Thymus (tissue), 11 donors: ENCODE results near the gene ITK. TPM values are rescaled to one million over a fixed set of nuclear protein-coding genes. Genes with fewer than 3 reads are reported as not detected.

ENCODE experiments used
- DNase-seq, 9 donors: peaks; one replicate each; pipeline ENCODE4 v3.0.0-alpha.2; 2013; ENCODE audit warnings: low spot score in 9 of 9, low read depth in 6 of 9, missing footprints in 1 of 9
- H3K27ac ChIP-seq, 2 donors: one replicate each; pipeline ENCODE4 v1.5.1; 2013; ENCODE audit warnings: control low read depth in 1 of 2, low read depth in 1 of 2, low read length in 1 of 2, mild to moderate bottlenecking in 1 of 2, moderate library complexity in 1 of 2
- H3K27me3 ChIP-seq, 2 donors: one replicate each; pipeline ENCODE4 v1.5.1; 2013; ENCODE audit warnings: low read length in 1 of 2; ENCODE audit not compliant: control insufficient read depth in 2 of 2, insufficient read depth in 1 of 2
- H3K36me3 ChIP-seq, 2 donors: one replicate each; pipeline ENCODE4 v1.5.1; 2013; ENCODE audit warnings: low read length in 1 of 2, mild to moderate bottlenecking in 1 of 2, moderate library complexity in 1 of 2; ENCODE audit not compliant: control insufficient read depth in 2 of 2, insufficient read depth in 2 of 2
- H3K4me1 ChIP-seq, 2 donors: one replicate each; pipeline ENCODE4 v1.5.1; 2013; ENCODE audit warnings: low read length in 2 of 2; ENCODE audit not compliant: control insufficient read depth in 2 of 2, insufficient read depth in 2 of 2
- H3K4me3 ChIP-seq, 2 donors: one replicate each; pipeline ENCODE4 v1.5.1; 2013; ENCODE audit warnings: low read length in 2 of 2, control low read depth in 1 of 2, mild to moderate bottlenecking in 1 of 2
- H3K9me3 ChIP-seq, 2 donors: one replicate each; pipeline ENCODE4 v1.5.1; 2013; ENCODE audit warnings: low read length in 1 of 2, mild to moderate bottlenecking in 1 of 2; ENCODE audit not compliant: control insufficient read depth in 2 of 2, insufficient read depth in 1 of 2
- WGBS: extraction: QIAGEN DNeasy Blood & Tissue Kit; methylation state at CpG from one replicate; pipeline ENCODE4 v1.1.7; 2013; 5-methylcytosine and 5-hydroxymethylcytosine counted together
- polyA plus RNA-seq: library from polyadenylated mRNA; stranded (reverse); fragments of 200-250 nt; gene quantifications from one replicate; pipeline ENCODE4 v1.2.3, GENCODE V29; 2013
- total RNA-seq: library from RNA; stranded (reverse); fragments of 120-200 nt; gene quantifications from one replicate; pipeline ENCODE4 v1.2.4, GENCODE V29; 2013
- donor health status: healthy.

ITK gene
- total and polyA plus RNA-seq, 2 donors: 87.7 to 92.8 TPM

DNA sequence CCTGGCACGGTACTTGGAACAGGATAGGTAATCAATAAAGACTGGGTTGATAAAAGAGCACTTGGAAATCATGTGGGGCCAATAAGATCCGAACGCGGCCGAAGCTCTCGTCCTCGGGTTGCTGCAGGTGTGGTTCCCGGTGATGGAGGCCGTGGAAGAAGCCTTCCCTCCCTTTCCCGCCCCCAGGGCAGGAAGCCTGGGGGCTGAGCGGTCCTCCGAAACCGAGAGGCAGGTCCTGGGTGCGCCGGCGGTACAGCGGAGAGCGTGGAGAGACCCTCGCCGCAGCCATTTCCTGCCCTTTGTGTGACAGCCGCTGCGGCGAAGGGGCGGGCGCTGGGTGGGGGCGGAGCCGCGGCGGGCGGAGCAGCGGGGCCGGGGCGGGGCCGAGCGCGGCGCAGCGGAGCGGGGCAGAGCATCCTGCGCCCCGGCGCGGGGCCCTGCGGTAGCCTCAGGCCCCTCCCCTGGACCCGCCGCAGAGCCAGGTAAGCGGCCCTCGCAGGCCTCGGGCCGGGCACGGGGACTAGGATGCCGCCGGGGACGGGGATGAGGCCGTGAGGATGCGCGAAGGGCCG is 85.2 kb downstream of the ITK start, which contains the start of gene CYFIP2:
TSS of gene CYFIP2 (plus strand) at position 410 of the 572 bp plus-strand sequence. CDS start 19,239 bp downstream, outside the sequence.
- under 1% methylated on average over 58 of the region's 58 CpGs for WGBS
- peaks cover 0 to 11% of the 10 kb centered on the region in 2 donors for H3K9me3 ChIP-seq
- H3K36me3 ChIP-seq: peaks cover 0 to 28% of the 10 kb centered on the region in 2 donors
- no peaks in the 10 kb centered on the region for H3K27me3 ChIP-seq
- H3K4me3 ChIP-seq: peak within 1 kb of the TSS; percentile 70 to 96
- H3K4me1 ChIP-seq: peaks cover 48 to 65% of the 10 kb centered on the region in 2 donors
- H3K27ac ChIP-seq: peak within 1 kb of the TSS; percentile 94 to 99
- DNase-seq: peak in 7 of 9 donors; percentile 64 to 92 (median 79)

DNA sequence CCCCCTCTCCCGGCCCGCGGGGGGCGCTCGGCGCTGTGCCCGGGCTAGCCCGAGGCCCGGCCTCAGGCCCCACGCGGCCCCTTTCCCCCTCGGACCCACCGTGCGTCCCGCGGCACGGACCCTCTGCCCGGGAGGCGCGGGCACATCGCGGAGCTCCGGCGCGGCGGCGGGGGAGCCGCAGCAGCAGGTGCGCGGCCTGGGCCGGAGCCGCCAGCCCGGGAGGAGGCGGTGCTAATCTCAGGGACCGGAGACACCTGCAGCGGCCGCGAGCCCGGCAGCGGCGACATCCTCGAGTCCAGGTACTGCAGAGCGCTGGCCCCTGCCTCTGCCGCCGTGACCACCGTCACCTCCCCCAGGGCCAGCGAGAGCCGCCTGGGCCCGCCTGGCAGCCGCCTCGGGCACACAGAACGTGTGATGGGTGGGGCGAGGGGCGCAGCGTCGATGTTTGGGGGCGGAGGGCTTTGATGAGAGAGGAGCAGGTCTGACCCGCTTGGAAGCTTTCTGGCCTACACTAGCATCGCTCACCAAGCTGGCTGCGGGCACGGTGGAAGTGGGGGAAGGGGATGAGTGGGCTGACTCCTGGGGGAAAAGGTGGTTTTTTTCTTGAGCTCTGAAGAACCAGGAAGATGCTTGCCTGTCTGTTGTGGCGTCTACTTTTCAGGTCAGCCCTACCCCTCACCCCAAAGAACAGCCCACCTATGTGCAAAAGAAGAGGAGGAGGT is 85.8 kb downstream of the ITK start:
- WGBS: under 1% methylated on average over 62 of the region's 62 CpGs
- H3K4me1 ChIP-seq: peaks cover 54 to 72% of the 10 kb centered on the region in 2 donors
- H3K27ac ChIP-seq: peak overlapping the region; percentile 94 to 99
- no peaks in the 10 kb centered on the region for H3K27me3 ChIP-seq
- H3K36me3 ChIP-seq: peaks cover 0 to 30% of the 10 kb centered on the region in 2 donors
- H3K9me3 ChIP-seq: peaks cover 0 to 11% of the 10 kb centered on the region in 2 donors
- H3K4me3 ChIP-seq: peak overlapping the region; percentile 70 to 96
- peak in 5 of 9 donors; percentile 45 to 80 (median 55) for DNase-seq

DNA sequence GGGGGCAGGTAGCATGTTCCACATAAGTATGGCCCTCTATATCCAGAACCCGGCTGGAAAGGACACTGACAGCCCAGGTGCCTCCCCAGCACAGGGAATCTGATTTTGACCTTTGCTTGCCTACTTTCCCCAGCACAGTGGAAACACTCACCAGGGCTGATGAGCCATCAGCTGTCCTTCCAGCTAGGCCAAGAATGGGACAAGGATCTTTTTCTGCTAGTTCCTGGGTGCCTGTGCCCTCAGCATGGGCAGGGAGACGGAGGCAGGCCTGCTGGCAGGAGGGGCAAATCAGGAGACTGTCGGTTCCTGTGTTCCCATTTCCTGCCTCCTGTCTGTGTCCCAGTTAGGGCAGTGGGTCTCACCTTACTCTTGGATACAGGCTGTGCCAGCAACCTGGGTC is 86.4 kb downstream of the ITK start:
- peaks cover 0 to 11% of the 10 kb centered on the region in 2 donors for H3K9me3 ChIP-seq
- peaks cover 0 to 30% of the 10 kb centered on the region in 2 donors for H3K36me3 ChIP-seq
- WGBS: 32% methylated on average over 3 of the region's 3 CpGs
- peak overlapping the region; percentile 70 to 96 for H3K4me3 ChIP-seq
- peaks cover 56 to 78% of the 10 kb centered on the region in 2 donors for H3K4me1 ChIP-seq
- no peak for DNase-seq
- H3K27me3 ChIP-seq: no peaks in the 10 kb centered on the region
- peak overlapping the region; percentile 94 to 99 for H3K27ac ChIP-seq

DNA sequence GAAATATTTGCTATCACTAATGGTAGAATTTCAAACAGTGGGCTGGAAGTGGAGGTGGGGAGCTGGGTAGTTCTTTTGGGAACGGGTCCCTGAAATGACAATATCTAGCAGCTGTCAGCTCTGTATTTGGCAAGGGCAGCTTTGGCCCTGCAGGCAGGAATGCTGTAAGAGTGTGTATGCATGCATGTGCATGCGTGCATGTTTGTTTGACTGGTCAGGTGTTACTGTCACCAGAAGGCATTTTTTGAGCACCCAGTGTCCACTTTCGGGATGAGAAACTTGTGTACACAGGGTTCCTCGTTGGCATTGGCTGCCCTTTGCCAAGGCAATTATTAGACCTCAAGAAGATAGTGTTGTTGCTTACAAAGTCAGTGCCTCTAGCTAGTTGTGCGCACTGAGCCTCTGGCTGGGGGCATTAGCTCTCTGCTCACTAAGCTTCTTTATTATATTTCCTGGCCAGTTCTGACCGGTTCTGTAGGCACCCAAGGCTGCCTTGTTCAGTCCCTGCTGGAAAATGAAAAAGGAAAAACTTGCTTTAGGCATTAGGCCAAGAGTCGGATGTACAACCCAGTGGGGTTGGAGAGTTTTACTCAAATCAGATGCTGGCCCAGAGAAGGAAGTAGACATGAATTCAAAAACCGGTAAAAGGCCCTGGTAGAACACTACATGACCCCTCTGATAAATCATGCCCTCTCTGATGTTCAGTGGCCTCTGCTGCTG is 87.3 kb downstream of the ITK start:
- Histone ChIP-seq H3K36me3 (peaks cover 0 to 30% of the 10 kb centered on the region in 2 donors), H3K27ac (peak overlapping the region; percentile 75 to 99), H3K4me3 (peak overlapping the region; percentile 70 to 96), H3K9me3 (peaks cover 0 to 11% of the 10 kb centered on the region in 2 donors), H3K4me1 (peaks cover 61 to 87% of the 10 kb centered on the region in 2 donors), H3K27me3 (no peaks in the 10 kb centered on the region)
- peak in 1 of 9 donors; percentile 35 for DNase-seq
- 75% methylated on average over 8 of the region's 8 CpGs for WGBS

DNA sequence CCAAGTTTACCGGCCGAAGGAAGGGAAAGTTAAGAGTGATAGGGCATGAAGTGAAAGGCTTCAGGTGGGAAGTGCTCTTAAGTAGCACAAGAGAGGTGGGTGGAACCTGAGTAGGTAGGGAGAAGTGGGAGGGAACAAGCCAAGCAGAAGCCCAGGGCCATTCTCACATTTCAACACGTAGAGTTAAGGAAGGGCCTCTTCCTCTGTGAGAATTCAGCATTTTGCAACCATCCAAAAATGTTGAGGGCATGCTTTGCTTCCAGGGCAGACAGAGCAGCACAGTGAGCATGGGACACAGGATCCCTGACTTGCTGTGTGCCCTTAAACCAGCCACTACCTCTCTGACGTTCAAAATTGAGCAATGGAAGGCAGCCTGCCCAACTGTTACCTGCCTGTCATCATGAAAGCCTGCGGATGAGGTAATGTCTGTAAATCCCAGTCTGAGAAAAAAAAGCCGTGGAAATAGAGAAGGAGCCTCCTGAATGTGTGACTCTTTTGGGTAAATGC is 88.6 kb downstream of the ITK start:
- DNase-seq: peak in 1 of 9 donors; percentile 59
- WGBS: 68% methylated on average over 6 of the region's 6 CpGs
- H3K27me3 ChIP-seq: no peaks in the 10 kb centered on the region
- H3K4me3 ChIP-seq: peak overlapping the region in 1 of 2 donors; percentile 70
- H3K36me3 ChIP-seq: peaks cover 0 to 30% of the 10 kb centered on the region in 2 donors
- peaks cover 64 to 92% of the 10 kb centered on the region in 2 donors for H3K4me1 ChIP-seq
- peak overlapping the region; percentile 78 to 99 for H3K27ac ChIP-seq
- H3K9me3 ChIP-seq: peaks cover 0 to 11% of the 10 kb centered on the region in 2 donors

DNA sequence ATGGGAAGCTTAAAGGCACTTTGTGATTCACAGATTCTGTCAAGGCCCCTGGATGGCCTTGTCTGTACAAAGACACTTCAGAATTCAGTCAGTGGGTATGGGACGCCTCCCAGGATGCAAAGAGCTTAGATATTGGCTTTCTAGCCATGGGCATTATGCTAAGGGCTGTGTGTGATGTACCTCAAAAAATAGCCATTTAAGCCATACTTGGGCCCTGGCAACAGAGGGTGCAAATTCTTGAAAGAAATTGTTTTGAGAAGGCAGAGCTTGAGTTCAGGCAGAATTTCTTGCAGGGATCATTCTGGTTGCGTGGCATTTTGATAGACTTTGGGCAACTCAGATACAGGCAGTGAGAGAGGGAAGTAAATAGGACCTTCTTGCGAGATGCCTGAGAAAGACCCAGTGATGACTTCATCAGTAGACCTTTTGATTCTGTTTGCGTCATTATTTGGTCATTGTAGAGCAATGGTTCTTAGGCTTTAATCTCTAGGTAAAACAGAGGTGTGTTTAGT is 89.2 kb downstream of the ITK start:
- 86% methylated on average over 4 of the region's 4 CpGs for whole genome bisulfite sequencing
- H3K4me1 ChIP-seq: peaks cover 62 to 86% of the 10 kb centered on the region in 2 donors
- peaks cover 0 to 34% of the 10 kb centered on the region in 2 donors for H3K36me3 ChIP-seq
- H3K27ac ChIP-seq: peak overlapping the region; percentile 92 to 99
- H3K27me3 ChIP-seq: no peaks in the 10 kb centered on the region
- peak overlapping the region in 1 of 2 donors; percentile 9 for H3K4me3 ChIP-seq
- DNase-seq: no peak
- H3K9me3 ChIP-seq: peaks cover 0 to 11% of the 10 kb centered on the region in 2 donors

DNA sequence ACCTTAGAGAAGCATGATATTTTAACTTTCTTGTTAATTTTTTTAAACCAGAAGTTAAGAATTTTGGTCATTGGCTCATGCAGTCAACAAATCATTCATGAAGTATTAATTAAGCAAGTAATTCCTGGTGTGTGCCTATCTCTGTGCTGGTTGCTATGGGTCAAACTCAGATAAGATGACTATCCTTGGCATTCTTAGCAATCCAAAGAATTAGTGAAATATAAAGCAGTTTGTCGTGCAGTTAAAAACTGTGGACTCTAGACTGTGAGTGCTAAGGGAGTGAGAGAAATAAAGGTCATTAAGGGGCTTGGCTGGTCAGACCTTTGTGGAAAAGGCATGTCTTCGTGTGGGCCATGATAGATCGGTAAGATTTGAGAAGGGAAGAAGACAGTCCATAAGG is 90.1 kb downstream of the ITK start:
- Histone ChIP-seq H3K36me3 (peaks cover 0 to 34% of the 10 kb centered on the region in 2 donors), H3K9me3 (peaks cover 0 to 11% of the 10 kb centered on the region in 2 donors), H3K27ac (peak overlapping the region; percentile 92 to 99), H3K4me3 (no peak overlapping the region), H3K27me3 (no peaks in the 10 kb centered on the region), H3K4me1 (peaks cover 57 to 77% of the 10 kb centered on the region in 2 donors)
- 66% methylated on average over 3 of the region's 3 CpGs for WGBS
- DNase-seq: no peak

DNA sequence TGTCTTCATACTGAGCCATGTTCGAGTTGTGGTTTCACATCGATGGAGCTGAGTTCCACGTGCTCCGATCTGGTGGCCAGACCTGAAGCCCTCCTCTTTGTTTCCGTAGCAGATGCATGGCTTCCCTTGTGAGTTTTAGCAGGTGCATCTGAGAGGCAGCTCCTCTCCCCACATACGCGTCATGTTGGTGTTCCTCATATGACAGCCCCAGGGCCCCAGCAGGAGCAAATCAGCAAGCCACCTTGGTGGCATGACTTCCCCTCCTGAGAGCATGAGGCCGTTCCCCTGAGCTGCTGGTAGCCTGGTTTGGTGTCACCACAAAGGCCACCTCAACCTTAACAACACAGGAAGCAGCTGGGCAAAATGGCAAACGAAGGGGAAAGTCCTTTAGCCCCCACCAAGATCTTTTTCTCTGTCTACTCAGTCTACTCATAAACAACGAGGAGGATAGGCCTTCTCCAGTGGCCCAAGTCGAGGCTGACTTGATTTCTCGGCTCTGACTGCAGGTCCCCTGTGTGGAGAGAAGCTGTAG is 91.2 kb downstream of the ITK start:
- 7% methylated on average over 12 of the region's 12 CpGs for WGBS
- Histone ChIP-seq H3K9me3 (peaks cover 0 to 11% of the 10 kb centered on the region in 2 donors), H3K4me3 (peak overlapping the region; percentile 7 to 11), H3K27ac (peak overlapping the region; percentile 92 to 99), H3K27me3 (no peaks in the 10 kb centered on the region), H3K36me3 (peaks cover 0 to 34% of the 10 kb centered on the region in 2 donors), H3K4me1 (peaks cover 57 to 77% of the 10 kb centered on the region in 2 donors)
- peak; percentile 76 to 97 (median 90) for DNase-seq
